Measurements from ENCODE around the gene KCNK3. TPM values are rescaled to one million over a fixed set of nuclear protein-coding genes. Genes with fewer than 3 reads are reported as not detected.

KCNK3 gene
- total RNA-seq, 1 donor from 2014 or later, result 2.8 TPM

GRCh38 chr2:26764906-26765305 is 72.4 kb downstream of the KCNK3 start:
- DNase-seq, result no peak
- ATAC-seq, result no peak
- intact Hi-C loops (cut with micrococcal nuclease), result no loop called here

- intact Hi-C loops (cut with micrococcal nuclease), result no loop called here
- ATAC-seq (no peak), DNase-seq (no peak)
Observed at GRCh38 chr2:26765475-26766200, 73.1 kb downstream of the KCNK3 start.

GRCh38 chr2:26767129-26767528 is 74.6 kb downstream of the KCNK3 start:
- ATAC-seq, result no peak
- intact Hi-C loops (cut with micrococcal nuclease), result no loop called here

GRCh38 chr2:26767894-26768487 is 75.5 kb downstream of the KCNK3 start:
- intact Hi-C loops (cut with micrococcal nuclease), result no loop called here
- no peak for ATAC-seq
- no peak for DNase-seq

More at GRCh38 chr2:26767129-26767528, 74.6 kb downstream of the KCNK3 start:
- DNase-seq, result no peak

- ATAC-seq, result no peak
- DNase-seq, result no peak
- intact Hi-C loops (cut with micrococcal nuclease), result no loop called here
Observed at GRCh38 chr2:26768759-26769088, 76.2 kb downstream of the KCNK3 start.

- DNase-seq (peak; percentile 79), ATAC-seq (peak; percentile 19)
- intact Hi-C loops (cut with micrococcal nuclease), result no loop called here
Observed at GRCh38 chr2:26769089-26769761, 76.7 kb downstream of the KCNK3 start.

- DNase-seq, result peak; percentile 80
- intact Hi-C loops (cut with micrococcal nuclease), result no loop called here
- ATAC-seq, result peak; percentile 64
Observed at GRCh38 chr2:26770986-26771586, 78.6 kb downstream of the KCNK3 start.

- ATAC-seq (peak; percentile 91), DNase-seq (peak; percentile 95)
- intact Hi-C loops (cut with micrococcal nuclease), result no loop called here
Observed at GRCh38 chr2:26772064-26773001, 79.8 kb downstream of the KCNK3 start.

GRCh38 chr2:26776195-26776800 is 83.8 kb downstream of the KCNK3 start:
- no peak for DNase-seq
- ATAC-seq, result no peak
- intact Hi-C loops (cut with micrococcal nuclease), result no loop called here

- ATAC-seq (no peak), DNase-seq (no peak)
- intact Hi-C loops (cut with micrococcal nuclease), result no loop called here
Observed at GRCh38 chr2:26778098-26778497, 85.6 kb downstream of the KCNK3 start.

- DNase-seq (no peak), ATAC-seq (no peak)
- intact Hi-C loops (cut with micrococcal nuclease), result no loop called here
Observed at GRCh38 chr2:26778507-26778906, 86.0 kb downstream of the KCNK3 start.

- intact Hi-C loops (cut with micrococcal nuclease), result no loop called here
- no peak for DNase-seq
- no peak for ATAC-seq
Observed at GRCh38 chr2:26780203-26780760, 87.8 kb downstream of the KCNK3 start.

Other genes starting within 250 kb of the KCNK3 start
- not detected for gene OTOF, start 214.6 kb upstream of the KCNK3 start, total RNA-seq
- gene CIB4, start 51.4 kb upstream of the KCNK3 start, total RNA-seq, result not detected
- gene SLC35F6, start 71.6 kb downstream of the KCNK3 start, total RNA-seq, result 19.9 TPM
- not detected for gene CENPA, start 93.3 kb downstream of the KCNK3 start, total RNA-seq
- gene DPYSL5, start 155.4 kb downstream of the KCNK3 start, total RNA-seq, result not detected

Data from left ventricle myocardium superior (tissue), 1 donor.